GM18858 (cell line): Measurements from ENCODE around the gene LOXHD1.

Experiments used
- ATAC-seq: cut with Tn5 transposase; IDR thresholded peaks from one replicate; pipeline ENCODE4 v1.9.1; 2021; ENCODE audit not compliant: unreplicated experiment

Gene LOXHD1

GRCh38 chr18:46546111-46546640 is 110.8 kb downstream of the LOXHD1 start:
- no peak for ATAC-seq

- ATAC-seq, result no peak
Observed at GRCh38 chr18:46542545-46542944, 114.5 kb downstream of the LOXHD1 start.

GRCh38 chr18:46541626-46542189 is 115.3 kb downstream of the LOXHD1 start:
- ATAC-seq, result no peak

GRCh38 chr18:46538376-46538775 is 118.6 kb downstream of the LOXHD1 start:
- ATAC-seq, result no peak

GRCh38 chr18:46536215-46536874 is 120.7 kb downstream of the LOXHD1 start:
- ATAC-seq, result no peak

- no peak for ATAC-seq
Observed at GRCh38 chr18:46531482-46531881, 125.5 kb downstream of the LOXHD1 start.

- no peak for ATAC-seq
Observed at GRCh38 chr18:46528037-46528436, 129.0 kb downstream of the LOXHD1 start.

GRCh38 chr18:46519870-46520269 is 137.2 kb downstream of the LOXHD1 start:
- ATAC-seq, result no peak

- ATAC-seq, result no peak
Observed at GRCh38 chr18:46518438-46518837, 138.6 kb downstream of the LOXHD1 start.

GRCh38 chr18:46516555-46516954 is 140.5 kb downstream of the LOXHD1 start:
- no peak for ATAC-seq

GRCh38 chr18:46510386-46510785 is 146.6 kb downstream of the LOXHD1 start:
- no peak for ATAC-seq

- no peak for ATAC-seq
Observed at GRCh38 chr18:46509530-46509929, 147.5 kb downstream of the LOXHD1 start.

- ATAC-seq, result no peak
Observed at GRCh38 chr18:46506974-46507586, 149.9 kb downstream of the LOXHD1 start.

- ATAC-seq, result no peak
Observed at GRCh38 chr18:46502444-46502843, 154.6 kb downstream of the LOXHD1 start.

GRCh38 chr18:46497129-46497528 is 159.9 kb downstream of the LOXHD1 start:
- ATAC-seq, result no peak

GRCh38 chr18:46488471-46489213 is 168.4 kb downstream of the LOXHD1 start:
- ATAC-seq, result no peak

- no peak for ATAC-seq
Observed at GRCh38 chr18:46485675-46486194, 171.3 kb downstream of the LOXHD1 start.

- ATAC-seq, result no peak
Observed at GRCh38 chr18:46484971-46485370, 172.0 kb downstream of the LOXHD1 start.

- ATAC-seq, result no peak
Observed at GRCh38 chr18:46482831-46483230, 174.2 kb downstream of the LOXHD1 start.

- ATAC-seq, result no peak
Observed at GRCh38 chr18:46481847-46482245, 175.2 kb downstream of the LOXHD1 start.
